CD14-positive monocyte (primary cell): ENCODE data around the gene SCP2. TPM values are rescaled to one million over a fixed set of nuclear protein-coding genes. Genes with fewer than 3 reads are reported as not detected.

ENCODE experiments used
- DNase-seq, 3 donors: peaks; one replicate each; pipeline ENCODE4 v3.0.0-alpha.2; 2011 to 2022
- H2AFZ ChIP-seq: 2 replicates; pipeline ENCODE4 v1.6.0; 2012; ENCODE audit warnings: mild to moderate bottlenecking, low read depth, low read length, inconsistent platforms; ENCODE audit not compliant: insufficient read depth, poor library complexity, severe bottlenecking
- H3K27ac ChIP-seq, 2 donors: 1 replicate in 1 of 2; 2 replicates in 1 of 2; pipeline ENCODE4 v1.5.1; 2012 to 2013; ENCODE audit warnings: low read length in 2 of 2, control low read depth in 1 of 2, inconsistent platforms in 1 of 2, low read depth in 1 of 2, mild to moderate bottlenecking in 1 of 2
- H3K27me3 ChIP-seq, 2 donors: one replicate each; pipeline versions ENCODE4 v1.6.0 to v1.6.1; 2011 to 2013; ENCODE audit warnings: low read length in 2 of 2; ENCODE audit not compliant: control insufficient read depth in 2 of 2, insufficient read depth in 2 of 2
- H3K36me3 ChIP-seq, 2 donors: replicated peaks in 1 of 2; 1 replicate in 1 of 2; 2 replicates in 1 of 2; pipeline versions ENCODE4 v1.5.1 to v1.6.1; 2012 to 2013; ENCODE audit warnings: low read length in 2 of 2, control low read depth in 1 of 2, inconsistent platforms in 1 of 2, mild to moderate bottlenecking in 1 of 2; ENCODE audit not compliant: insufficient read depth in 2 of 2, control insufficient read depth in 1 of 2
- H3K4me1 ChIP-seq, 2 donors: 1 replicate in 1 of 2; 2 replicates in 1 of 2; pipeline versions ENCODE4 v1.5.1 to v1.6.1; 2012 to 2013; ENCODE audit warnings: low read length in 2 of 2, control low read depth in 1 of 2, inconsistent platforms in 1 of 2, mild to moderate bottlenecking in 1 of 2, moderate library complexity in 1 of 2; ENCODE audit not compliant: insufficient read depth in 2 of 2, control insufficient read depth in 1 of 2
- H3K4me2 ChIP-seq: replicated peaks from 2 replicates; pipeline ENCODE3; 2012; ENCODE audit warnings: low read length, moderate library complexity, mild to moderate bottlenecking; ENCODE audit not compliant: poor library complexity, severe bottlenecking; ENCODE audit errors: extremely low read depth
- H3K4me3 ChIP-seq, 3 experiments: fragments of 200-600 bp in 1 of 3; sonication (generic) in 1 of 3; replicated peaks in 1 of 3; 1 replicate in 2 of 3; 2 replicates in 1 of 3; pipeline ENCODE4 v1.5.1; 2011 to 2013; ENCODE audit warnings: low read length in 3 of 3, mild to moderate bottlenecking in 3 of 3, control low read depth in 2 of 3, low read depth in 2 of 3, inconsistent platforms in 1 of 3, moderate library complexity in 1 of 3
- H3K79me2 ChIP-seq: 2 replicates; pipeline ENCODE4 v1.6.0; 2012; ENCODE audit warnings: mild to moderate bottlenecking, control low read depth, inconsistent platforms, low read length, moderate library complexity; ENCODE audit not compliant: insufficient read depth
- H3K9ac ChIP-seq: 2 replicates; pipeline ENCODE4 v1.6.0; 2017; ENCODE audit warnings: low read length, mild to moderate bottlenecking; ENCODE audit not compliant: insufficient read depth, poor library complexity, severe bottlenecking
- H3K9me3 ChIP-seq, 2 donors: replicated peaks in 1 of 2; 1 replicate in 1 of 2; 2 replicates in 1 of 2; pipeline versions ENCODE4 v1.5.1 to v1.6.1; 2012 to 2013; ENCODE audit warnings: low read length in 2 of 2, control low read depth in 1 of 2; ENCODE audit not compliant: control insufficient read depth in 1 of 2, insufficient read depth in 1 of 2
- H4K20me1 ChIP-seq: 2 replicates; pipeline ENCODE4 v1.6.0; 2012; ENCODE audit warnings: mild to moderate bottlenecking, low read length, control low read depth, moderate library complexity; ENCODE audit not compliant: insufficient read depth
- H3K27ac Mint-ChIP-seq, 7 donors: one replicate each; pipeline ENCODE4 v1.8.0; 2020; ENCODE audit warnings: mild to moderate bottlenecking in 7 of 7, mixed read lengths in 7 of 7, moderate library complexity in 6 of 7, inconsistent platforms in 2 of 7
- H3K27me3 Mint-ChIP-seq, 3 donors: one replicate each; pipeline ENCODE4 v1.8.0; 2021 to 2022; ENCODE audit warnings: low read depth in 3 of 3, mild to moderate bottlenecking in 3 of 3, mixed read lengths in 3 of 3, moderate library complexity in 3 of 3, inconsistent platforms in 1 of 3
- H3K36me3 Mint-ChIP-seq, 2 donors: one replicate each; pipeline ENCODE4 v1.8.0; 2020; ENCODE audit warnings: mixed read lengths in 2 of 2, inconsistent platforms in 1 of 2, mild to moderate bottlenecking in 1 of 2
- H3K4me1 Mint-ChIP-seq: one replicate; pipeline ENCODE4 v1.8.0; 2020; ENCODE audit warnings: mild to moderate bottlenecking, mixed read lengths
- H3K4me3 Mint-ChIP-seq, 2 donors: one replicate each; pipeline ENCODE4 v1.8.0; 2020; ENCODE audit warnings: mild to moderate bottlenecking in 2 of 2, mixed read lengths in 2 of 2, moderate library complexity in 1 of 2
- H3K9me3 Mint-ChIP-seq, 7 donors: one replicate each; pipeline ENCODE4 v1.8.0; 2020 to 2022; ENCODE audit warnings: mixed read lengths in 7 of 7, mild to moderate bottlenecking in 6 of 7, moderate library complexity in 6 of 7, inconsistent platforms in 2 of 7
- CTCF ChIP-seq: fragments of 200-600 bp; IDR thresholded peaks from one replicate; pipeline ENCODE4 v1.8.0; 2022; ENCODE audit warnings: antibody characterized with exemption, mild to moderate bottlenecking
- WGBS: methylation state at CpG from one replicate; pipeline ENCODE4 v1.1.5; 2013; ENCODE audit warnings: missing lambda C conversion rate; ENCODE audit not compliant: insufficient coverage; 5-methylcytosine and 5-hydroxymethylcytosine counted together
- intact Hi-C, 2 donors: fragments of 100-400 bp; cut with micrococcal nuclease; formaldehyde crosslinking; loops; one replicate each; pipeline versions ENCODE4 v1.15.0 to v1.15.1; 2023
- polyA plus RNA-seq, 3 donors: library from polyadenylated mRNA; depleted of rRNA in 1 of 3; unstranded in 2 of 3; stranded (reverse) in 1 of 3; fragments of 300-500 nt in 2 of 3; fragments of >200 nt in 1 of 3; fragmentation: Illumina TruSeq in 2 of 3; gene quantifications; 1 replicate in 2 of 3; 2 replicates in 1 of 3; pipeline ENCODE4 v1.2.3, GENCODE V29; 2012 to 2021

The SCP2 gene
- polyA plus RNA-seq, 3 donors, result 56.3 to 197 (median 156) TPM

- TF ChIP-seq CTCF, result no peak
- Mint-ChIP-seq H3K4me3 (no peak overlapping the region), H3K4me1 (peaks cover 19% of the 10 kb centered on the region), H3K9me3 (no peaks in the 10 kb centered on the region), H3K36me3 (peaks cover 15 to 20% of the 10 kb centered on the region in 2 donors), H3K27ac (no peak overlapping the region), H3K27me3 (no peaks in the 10 kb centered on the region)
- Histone ChIP-seq H3K4me1 (peaks cover 4 to 12% of the 10 kb centered on the region in 2 donors), H3K27me3 (no peaks in the 10 kb centered on the region), H2AFZ (no peak overlapping the region), H4K20me1 (peaks cover 15% of the 10 kb centered on the region), H3K36me3 (peaks cover 0 to 5% of the 10 kb centered on the region in 2 donors), H3K79me2 (peaks cover 87% of the 10 kb centered on the region), H3K27ac (no peak overlapping the region), H3K4me2 (no peak overlapping the region), H3K4me3 (no peak overlapping the region), H3K9me3 (no peaks in the 10 kb centered on the region), H3K9ac (no peak overlapping the region)
- intact Hi-C loops, result no loop called here
- no CpG with 5 or more reads among the region's 5 CpGs for WGBS
- DNase-seq, result no peak
Measured at GRCh38 chr1:53020588-53020987, 93.5 kb downstream of the SCP2 start.

- no peak overlapping the region for H3K27ac Mint-ChIP-seq
- TF ChIP-seq CTCF, result no peak
- H3K27me3 ChIP-seq, result no peaks in the 10 kb centered on the region
- no peaks in the 10 kb centered on the region for H3K9me3 Mint-ChIP-seq
- H3K79me2 ChIP-seq, result peaks cover 79% of the 10 kb centered on the region
- DNase-seq, result no peak
- no peak overlapping the region for H3K27ac ChIP-seq
- peaks cover 6% of the 10 kb centered on the region for H3K4me1 Mint-ChIP-seq
- H3K27me3 Mint-ChIP-seq, result no peaks in the 10 kb centered on the region
- no peak overlapping the region for H3K4me3 ChIP-seq
- no peak overlapping the region for H3K4me3 Mint-ChIP-seq
- H2AFZ ChIP-seq, result no peak overlapping the region
- H4K20me1 ChIP-seq, result peaks cover 25% of the 10 kb centered on the region
- WGBS, result no CpG with 5 or more reads among the region's 1 CpG
- H3K4me2 ChIP-seq, result no peak overlapping the region
- H3K36me3 ChIP-seq, result peaks cover 0 to 15% of the 10 kb centered on the region in 2 donors
- no peaks in the 10 kb centered on the region for H3K4me1 ChIP-seq
- H3K9ac ChIP-seq, result no peak overlapping the region
- intact Hi-C loops, result no loop called here
- H3K36me3 Mint-ChIP-seq, result peaks cover 9 to 12% of the 10 kb centered on the region in 2 donors
- H3K9me3 ChIP-seq, result no peaks in the 10 kb centered on the region
Measured at GRCh38 chr1:53022179-53022578, 95.1 kb downstream of the SCP2 start.
